NCI-H2196 treated with DMSO at 0.1 percent for 48 hours (cell line): ENCODE results near the gene WWP2.

Source experiments
- DNase-seq: peaks from one replicate; lab custom pipeline; 2025; ENCODE audit not compliant: unreplicated experiment; lab: John Stamatoyannopoulos, UW

Gene WWP2

GRCh38 chr16:69888005-69888590 lies 126.0 kb downstream of the WWP2 start:
- DNase-seq: no peak

- DNase-seq: no peak
Measured at GRCh38 chr16:69889295-69889964, 127.3 kb downstream of the WWP2 start.

DNA sequence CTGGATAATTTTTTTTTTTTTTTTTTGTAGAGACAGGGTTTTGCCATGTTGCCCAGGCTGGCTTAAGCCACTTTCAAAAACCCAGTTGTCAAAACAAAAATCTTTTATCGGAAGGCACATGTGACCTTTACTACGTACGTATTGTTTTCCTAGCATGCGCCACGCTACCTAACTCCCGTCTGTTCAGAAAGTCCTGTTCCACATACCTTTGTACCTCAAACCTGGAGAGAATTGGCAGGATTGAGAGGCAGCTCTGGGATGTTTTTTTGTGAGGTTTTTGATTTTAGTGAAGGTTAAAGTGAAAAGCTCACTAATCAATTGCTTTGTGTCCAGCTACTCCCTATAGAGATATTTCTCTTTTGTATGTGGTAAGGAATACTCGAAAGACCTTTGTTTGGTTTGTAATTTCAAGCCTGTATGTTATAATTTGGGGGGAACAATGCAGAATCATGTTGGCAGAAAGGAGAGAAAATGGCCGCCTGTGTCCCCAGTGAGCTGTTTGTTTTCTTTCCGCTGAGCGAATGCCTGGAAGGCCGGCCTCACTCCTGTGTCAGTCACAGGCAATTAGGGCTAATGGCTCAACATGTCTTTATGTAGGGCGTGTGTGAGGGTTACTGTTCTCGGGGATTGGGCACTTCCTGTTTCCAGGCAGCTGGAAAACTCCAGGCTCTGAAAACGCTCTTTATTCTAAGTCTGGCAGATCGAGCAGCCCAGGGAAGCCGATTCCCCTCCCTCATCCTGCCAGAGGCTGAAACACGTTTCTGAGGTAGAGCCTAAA lies 128.2 kb downstream of the WWP2 start:
- no peak for DNase-seq

GRCh38 chr16:69890892-69891282 lies 128.8 kb downstream of the WWP2 start:
- no peak for DNase-seq

DNA sequence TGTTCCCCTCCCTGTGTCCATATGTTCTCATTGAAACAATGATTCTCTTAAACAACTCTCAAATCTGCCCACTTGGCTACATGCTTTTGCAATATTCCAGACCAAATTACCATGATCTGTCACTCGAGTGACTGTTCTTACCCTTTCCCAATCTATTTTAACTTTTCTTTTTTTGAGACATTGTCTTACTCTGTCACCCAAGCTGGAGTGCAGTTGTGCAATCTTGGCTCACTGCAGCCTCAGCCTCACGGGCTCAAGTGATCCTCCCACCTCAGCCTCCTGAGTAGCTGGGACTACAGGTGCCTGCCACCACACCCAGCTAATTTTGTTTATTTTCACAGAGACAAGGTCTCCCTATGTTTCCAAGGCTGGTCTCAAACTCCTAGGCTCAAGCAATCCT lies 130.2 kb downstream of the WWP2 start:
- DNase-seq: no peak

DNA sequence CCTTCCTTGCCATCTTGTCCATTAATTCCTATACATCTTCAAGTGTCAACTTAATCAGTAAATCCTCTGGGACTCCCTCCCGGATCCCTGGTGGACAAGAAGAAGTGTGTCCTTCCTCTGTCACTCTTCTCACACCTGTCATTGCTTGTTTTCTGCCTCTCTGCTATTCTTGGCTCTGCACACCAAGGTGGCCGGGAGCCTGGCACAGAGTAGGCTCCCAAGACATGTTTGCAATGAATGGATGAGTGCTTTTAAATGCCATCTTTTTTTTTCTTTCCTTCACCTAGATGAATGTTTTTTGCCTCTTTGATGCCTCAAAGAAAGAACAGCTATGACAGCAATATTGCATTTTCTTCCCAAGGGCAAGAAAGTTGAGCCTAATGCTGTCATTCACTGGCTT lies 131.0 kb downstream of the WWP2 start:
- no peak for DNase-seq

GRCh38 chr16:69894676-69895075 lies 132.5 kb downstream of the WWP2 start:
- DNase-seq: no peak

- no peak for DNase-seq
Measured at GRCh38 chr16:69903865-69904415, 141.8 kb downstream of the WWP2 start.

DNA sequence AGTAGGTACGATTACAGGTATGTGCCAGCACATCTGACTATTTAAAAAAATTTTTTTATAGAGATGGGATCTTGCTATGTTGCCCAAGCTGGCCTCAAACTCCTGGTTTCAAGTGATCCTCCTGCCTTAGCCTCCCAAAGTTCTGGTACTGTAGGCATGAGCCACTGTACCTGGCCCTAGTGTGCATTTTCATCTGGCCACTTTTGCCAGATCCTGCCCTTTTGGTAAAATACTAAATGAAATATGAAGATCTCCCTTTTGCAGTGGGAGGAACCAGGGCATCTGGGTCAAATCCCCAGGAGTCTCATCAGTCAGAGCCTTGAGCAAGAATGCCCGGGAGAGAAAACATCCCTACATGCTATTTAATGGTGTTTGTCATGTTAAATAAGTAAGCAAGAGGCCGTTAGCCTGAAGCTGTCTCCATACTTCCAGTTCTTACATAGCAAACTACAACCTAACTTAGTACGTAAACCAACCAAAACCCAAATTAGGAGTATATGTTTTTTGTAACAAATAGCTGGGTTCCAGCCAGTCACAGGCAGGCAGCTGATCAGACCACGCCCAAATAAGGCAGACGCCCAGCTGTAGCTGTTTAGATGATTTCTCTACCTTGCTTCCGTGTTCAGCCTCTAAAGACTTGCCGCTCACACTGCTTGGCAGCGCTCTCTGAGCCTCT lies 142.5 kb downstream of the WWP2 start:
- no peak for DNase-seq

DNA sequence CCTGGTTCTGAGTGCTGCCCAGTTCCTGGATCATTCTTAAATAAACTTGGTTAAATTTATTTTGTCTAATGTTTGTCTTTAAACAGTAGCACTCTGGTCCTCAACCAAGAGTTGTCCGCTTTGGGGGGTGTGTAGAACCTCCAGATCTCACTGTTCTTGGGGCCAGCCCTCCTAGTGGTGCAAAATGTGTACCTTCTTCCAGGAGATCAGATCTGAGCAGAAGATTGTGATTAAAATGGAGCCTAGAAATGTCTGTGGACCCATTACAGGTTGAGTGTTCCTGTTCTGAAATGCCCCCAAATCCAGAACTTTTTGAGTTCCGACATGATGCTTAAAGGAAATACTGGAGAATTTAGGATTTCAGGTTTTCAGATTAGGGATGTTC lies 143.0 kb downstream of the WWP2 start:
- DNase-seq: no peak

DNA sequence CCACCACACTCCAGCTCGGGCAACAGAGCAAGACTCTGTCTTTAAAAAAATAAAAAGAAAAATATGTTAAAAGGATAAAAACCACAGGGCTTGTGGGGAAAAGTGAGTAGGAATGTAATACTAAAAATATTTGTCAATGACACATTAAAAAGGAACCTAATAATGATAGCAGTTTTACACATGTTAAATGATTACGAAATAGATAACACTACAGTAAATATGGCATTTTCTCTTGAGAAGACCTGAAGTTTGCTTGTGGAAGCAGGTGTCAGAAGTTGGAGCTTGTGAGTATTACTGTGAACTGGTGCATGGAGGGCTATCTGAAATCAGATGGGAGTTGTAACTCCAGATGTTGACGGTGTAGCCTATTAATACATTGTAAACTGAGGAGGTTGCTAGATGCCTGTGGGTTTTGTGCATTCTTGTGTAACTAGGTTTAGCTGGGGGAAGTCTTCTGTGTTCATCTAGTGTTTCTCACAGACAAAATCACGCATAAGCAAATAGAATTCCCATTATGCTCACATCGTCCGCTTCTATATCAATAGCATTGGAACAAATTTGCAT lies 144.8 kb downstream of the WWP2 start:
- DNase-seq: no peak

DNA sequence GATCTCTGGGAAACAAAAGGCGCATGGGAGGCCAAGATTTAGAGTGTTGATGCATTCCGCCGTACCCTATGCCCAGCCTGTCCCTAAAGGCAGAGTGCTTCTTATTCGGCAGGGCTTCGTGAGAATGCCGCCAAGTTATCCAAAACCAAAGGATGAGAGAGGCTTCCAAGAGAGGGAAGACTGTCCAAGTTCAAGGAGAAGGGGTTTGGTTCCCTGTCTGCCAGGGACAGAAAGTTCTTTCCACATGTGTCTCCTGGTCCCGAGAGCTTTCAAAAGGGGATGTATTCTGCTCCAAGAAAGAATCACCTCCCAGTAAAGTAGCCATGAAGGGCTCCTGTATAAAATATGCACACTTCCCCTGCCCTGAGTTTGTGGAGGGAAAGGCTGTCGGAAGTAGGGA lies 146.9 kb downstream of the WWP2 start:
- no peak for DNase-seq

GRCh38 chr16:69909760-69910159 lies 147.6 kb downstream of the WWP2 start:
- DNase-seq: no peak

DNA sequence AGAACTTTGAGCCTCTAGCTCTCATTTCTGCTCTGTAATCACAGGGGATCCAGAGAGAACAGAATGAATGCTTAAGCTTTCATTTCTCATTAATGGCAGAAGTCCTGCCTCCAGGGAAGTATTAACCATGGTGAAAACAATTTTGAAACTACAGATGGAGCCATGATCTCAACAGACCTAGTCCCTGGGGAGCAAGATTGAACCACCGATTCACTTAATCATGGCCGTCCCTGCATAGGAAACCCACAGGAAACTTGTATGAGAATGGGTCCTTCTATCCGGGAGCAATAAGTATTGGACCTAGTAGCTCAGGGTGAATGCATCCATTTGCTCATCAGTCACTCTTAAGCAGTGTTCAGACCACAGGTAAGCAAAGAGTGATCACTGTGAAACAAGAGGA lies 148.8 kb downstream of the WWP2 start:
- DNase-seq: no peak

DNA sequence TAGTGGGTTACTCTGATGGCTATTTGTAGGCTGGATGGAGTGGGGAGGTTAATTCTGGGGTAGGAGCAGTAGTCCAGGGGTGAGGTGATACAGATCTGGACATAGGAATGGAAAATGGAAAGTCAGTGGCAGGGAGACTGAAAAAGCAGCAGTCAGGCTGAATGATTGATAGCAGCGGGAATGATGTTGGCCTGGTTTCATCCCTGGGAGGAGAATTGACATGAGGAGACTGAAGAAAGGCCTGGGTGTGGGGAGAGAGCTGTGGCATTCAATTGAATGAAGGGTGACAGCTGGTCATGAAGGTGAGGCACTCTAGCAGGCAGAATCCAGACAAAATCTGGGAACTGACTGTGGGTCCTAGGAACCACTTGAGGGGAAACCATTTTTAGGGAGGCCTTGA lies 154.3 kb downstream of the WWP2 start:
- DNase-seq: no peak

GRCh38 chr16:69917311-69917710 lies 155.2 kb downstream of the WWP2 start:
- DNase-seq: no peak

DNA sequence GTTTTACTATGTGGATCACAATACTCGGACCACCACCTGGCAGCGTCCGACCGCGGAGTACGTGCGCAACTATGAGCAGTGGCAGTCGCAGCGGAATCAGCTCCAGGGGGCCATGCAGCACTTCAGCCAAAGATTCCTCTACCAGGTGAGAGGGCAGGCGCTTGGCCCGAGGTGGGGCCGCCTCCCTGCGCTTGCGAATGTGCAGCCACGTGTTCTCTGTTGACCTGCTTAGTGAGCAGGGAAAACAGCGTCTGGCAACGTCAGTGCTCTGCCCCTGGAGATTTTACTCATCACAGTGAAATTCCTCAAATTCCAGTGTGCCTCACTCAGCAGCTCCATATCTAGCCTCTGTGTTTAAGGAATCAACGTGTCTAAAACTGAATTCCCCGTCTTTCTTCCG lies 155.6 kb downstream of the WWP2 start:
- no peak for DNase-seq

DNA sequence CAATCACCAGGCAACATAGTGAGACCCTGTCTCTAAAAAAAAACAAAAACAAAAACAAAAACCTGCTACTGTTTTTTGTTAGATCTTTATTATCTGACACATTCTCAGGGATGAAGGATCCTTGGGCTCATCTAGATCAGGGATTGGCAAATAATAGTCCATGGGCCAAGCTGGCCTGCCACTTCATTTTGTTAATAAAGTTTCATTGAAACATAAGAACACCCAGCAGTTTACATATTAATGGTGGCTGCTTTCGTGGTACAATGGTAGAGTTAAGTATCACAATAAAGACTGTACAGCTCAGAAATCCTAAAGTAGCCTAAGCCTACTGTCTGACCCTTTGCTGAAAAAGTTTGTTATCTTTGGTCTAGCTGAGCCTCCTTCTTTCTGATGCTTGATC lies 156.1 kb downstream of the WWP2 start:
- no peak for DNase-seq

GRCh38 chr16:69921127-69921526 lies 159.0 kb downstream of the WWP2 start:
- no peak for DNase-seq

DNA sequence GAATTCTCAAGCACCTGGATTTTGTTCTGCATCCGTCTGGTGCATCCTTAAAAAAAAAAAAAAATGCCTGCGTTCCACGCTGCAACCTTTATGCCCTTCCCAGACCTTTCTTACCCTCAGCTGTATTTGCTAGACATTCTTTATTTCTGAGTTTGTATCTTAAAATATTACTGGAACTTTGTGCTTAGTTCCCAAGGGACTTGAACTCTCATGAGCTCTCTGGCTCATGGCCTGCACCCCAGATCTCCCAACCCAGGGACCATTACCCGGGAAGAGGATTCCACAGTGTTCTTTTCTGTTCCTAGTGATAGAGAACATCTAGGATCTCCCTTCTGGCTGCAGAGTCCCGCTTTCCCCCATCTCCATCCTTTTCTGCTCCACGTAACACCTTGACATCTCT lies 160.1 kb downstream of the WWP2 start:
- no peak for DNase-seq

DNA sequence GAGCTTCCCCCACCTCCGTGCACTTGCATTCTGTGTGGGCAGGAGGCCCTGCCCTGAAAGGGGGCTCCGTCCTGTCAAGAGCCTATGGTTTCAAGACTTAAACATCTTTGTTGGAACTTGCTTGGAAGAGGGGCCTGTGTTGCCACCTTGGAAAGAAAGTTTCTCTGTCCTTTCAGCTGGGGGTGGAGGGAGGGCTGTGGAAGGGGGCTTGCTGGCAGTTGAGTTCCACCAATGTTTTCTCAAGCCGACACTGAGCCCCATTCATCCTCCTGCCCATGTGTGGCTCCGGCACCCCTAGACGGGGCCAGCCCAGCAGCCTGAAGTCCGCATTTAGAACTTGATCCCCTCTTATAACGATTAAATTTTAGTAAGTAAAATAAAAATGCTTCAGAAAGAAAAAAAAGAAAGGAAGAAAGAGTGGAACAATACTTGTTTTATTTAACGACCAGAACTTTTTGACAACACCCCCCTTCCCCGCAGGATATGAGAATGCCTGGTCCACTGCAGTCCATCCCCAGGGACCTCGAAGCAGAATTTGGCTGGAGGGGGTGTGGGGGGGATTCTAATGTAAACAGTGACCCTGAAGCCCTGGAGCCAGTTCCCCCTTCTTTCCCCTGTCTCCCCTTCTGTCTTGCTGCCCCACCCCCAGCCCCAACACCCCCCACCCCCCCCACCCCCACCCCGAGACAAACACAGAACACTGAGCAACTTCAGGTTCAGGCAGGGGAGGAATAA lies 162.1 kb downstream of the WWP2 start:
- no peak for DNase-seq
